Heart left ventricle (tissue), 13 donors: ENCODE data around the gene TTLL1.

Experiments used
- POLR2A ChIP-seq, 2 donors: fragments of 450-650 bp; IDR thresholded peaks; one replicate each; pipeline ENCODE4 v1.6.1; 2017; ENCODE audit warnings: antibody characterized with exemption in 2 of 2, mild to moderate bottlenecking in 2 of 2, moderate library complexity in 2 of 2
- TF ChIP-seq, protein P1 (sequence below), 12 donors: fragments of 200-600 bp; sonication (generic) in 4 of 12; IDR thresholded peaks; one replicate each; pipeline versions ENCODE4 v1.5.0 to v1.8.0; 2018 to 2022; ENCODE audit warnings: antibody characterized with exemption in 12 of 12, mild to moderate bottlenecking in 5 of 12
- donor health status: ischemic (EF 13 %, LVEDD 7.1; RV severe dilation, severe dysfunction).
- donor health status: DM: no; HTN: yes; CAD: no.
- donor health status: DM: no; HTN: no; CAD: no.
- donor health status: ischemic (EF 25% LVEDD 6.9; RV normal size, moderate dysfunction).
- donor health status: ischemic (EF 25% LVEDD 5.7; RV mildly dilated, moderate dysfunction).
- donor health status: ischemic (EF 35%, LVEDD 5.7; RV mildly dilated, moderate dysfunction).
- donor health status: nonischemic (EF 11% LVEDD 7.7; RV severe dilation, severe dysfunction).
- donor health status: DM: yes; HTN: yes; CAD: no.
- donor health status: PGD.
- donor health status: ischemic (EF 29% LVEDD 5.4; RV normal size, mild dysfunction).
- donor health status: nonischemic (EF 23%, LVEDD 6.1; RV moderate dilation, normal function).

DNA sequence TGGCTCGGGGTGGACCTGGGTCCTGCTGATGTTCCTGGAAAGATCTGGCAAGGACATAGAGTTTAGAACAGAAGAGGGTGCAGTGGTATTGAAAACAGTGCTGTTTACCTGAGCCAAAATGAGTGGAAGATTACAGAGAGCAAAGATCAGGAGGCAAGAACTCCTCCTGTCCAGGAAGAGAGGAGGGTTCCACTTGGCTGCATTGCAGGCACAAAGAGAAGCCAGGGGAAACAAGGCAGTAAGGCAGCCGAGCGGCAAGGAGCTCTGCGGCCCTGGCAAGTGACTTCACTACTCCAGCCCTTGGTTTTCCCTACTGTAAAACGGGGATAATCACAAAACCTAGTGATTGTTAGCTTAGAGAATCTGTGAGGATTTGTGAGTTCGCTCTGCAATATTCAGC is 70.6 kb downstream of the TTLL1 start:
- TF ChIP-seq, protein P1, sequence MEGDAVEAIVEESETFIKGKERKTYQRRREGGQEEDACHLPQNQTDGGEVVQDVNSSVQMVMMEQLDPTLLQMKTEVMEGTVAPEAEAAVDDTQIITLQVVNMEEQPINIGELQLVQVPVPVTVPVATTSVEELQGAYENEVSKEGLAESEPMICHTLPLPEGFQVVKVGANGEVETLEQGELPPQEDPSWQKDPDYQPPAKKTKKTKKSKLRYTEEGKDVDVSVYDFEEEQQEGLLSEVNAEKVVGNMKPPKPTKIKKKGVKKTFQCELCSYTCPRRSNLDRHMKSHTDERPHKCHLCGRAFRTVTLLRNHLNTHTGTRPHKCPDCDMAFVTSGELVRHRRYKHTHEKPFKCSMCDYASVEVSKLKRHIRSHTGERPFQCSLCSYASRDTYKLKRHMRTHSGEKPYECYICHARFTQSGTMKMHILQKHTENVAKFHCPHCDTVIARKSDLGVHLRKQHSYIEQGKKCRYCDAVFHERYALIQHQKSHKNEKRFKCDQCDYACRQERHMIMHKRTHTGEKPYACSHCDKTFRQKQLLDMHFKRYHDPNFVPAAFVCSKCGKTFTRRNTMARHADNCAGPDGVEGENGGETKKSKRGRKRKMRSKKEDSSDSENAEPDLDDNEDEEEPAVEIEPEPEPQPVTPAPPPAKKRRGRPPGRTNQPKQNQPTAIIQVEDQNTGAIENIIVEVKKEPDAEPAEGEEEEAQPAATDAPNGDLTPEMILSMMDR (IDR thresholded peaks at IDR 0.05): no peak
- no peak for TF ChIP-seq POLR2A (IDR thresholded peaks at IDR 0.05)
